ENCODE results near the gene SUPT5H.

SUPT5H gene

DNA sequence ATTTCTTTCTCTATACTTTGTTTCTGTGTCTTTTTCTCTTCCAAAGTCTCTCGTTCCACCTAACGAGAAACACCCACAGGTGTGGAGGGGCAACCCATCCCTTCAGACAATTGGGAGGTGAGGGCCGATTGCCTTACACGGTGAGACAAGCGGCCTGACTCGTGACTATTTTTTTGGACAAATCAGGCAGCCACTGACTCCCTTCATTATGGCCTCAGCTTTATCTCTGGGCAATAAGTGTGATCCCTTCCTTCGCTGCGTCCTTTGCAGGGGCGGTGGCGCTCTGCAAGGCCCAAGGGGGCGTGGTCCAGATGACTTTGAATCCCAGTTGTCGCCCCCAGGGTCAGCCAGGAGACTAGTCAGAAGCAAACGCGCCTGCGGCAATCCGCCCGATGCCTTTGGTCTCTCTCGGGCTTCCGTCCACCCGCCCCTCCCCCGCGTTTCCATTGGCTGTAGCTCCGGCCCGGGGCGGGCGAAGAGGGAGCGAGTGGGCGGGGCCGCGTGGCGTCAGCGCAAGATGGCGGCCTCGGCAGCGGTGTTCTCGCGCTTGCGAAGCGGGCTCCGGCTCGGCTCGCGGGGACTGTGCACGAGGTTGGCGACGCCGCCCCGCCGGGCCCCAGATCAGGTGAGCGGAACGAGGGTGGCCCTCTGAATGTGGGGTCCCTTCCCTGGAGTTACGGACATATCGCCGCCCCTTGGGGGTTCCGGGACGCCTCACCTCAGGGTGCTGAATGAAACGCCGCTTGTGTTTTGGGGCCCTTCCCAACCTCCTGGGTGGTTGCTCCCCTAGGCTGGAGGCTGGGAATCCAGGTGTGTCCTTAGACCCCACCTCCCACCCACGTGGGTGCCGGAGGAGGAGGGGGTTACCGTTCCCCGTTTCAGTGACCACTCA is 35.2 kb downstream of the SUPT5H start, which contains the start of gene TIMM50:
Gene TIMM50 (plus strand): TSS at position 502 of the 892 bp plus-strand sequence. CDS start 16 bp downstream, at position 518.
- in situ Hi-C loops (cut with HindIII; ENCODE audit: low pct_ligation_motif_present, low pct_unique_long_range_greater_than_20kb, low sequenced_read_pairs) = no loop called here

DNA sequence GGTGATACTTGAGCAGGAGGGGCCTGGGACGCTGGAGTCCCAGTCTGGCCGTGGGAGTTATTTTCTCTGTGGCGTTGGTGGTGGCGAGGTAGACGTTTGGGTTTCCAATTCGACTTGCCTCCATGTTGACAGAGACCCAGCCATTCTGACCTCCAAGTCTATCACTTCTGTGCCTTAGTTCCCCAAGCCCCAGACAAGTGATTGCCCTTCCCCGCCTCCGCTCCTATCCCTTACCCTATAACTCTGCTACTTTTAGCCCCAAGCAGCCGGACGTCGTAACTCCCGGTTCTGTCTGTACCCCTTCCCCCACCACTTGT is 35.8 kb downstream of the SUPT5H start:
- DNase-seq = no peak
- in situ Hi-C loops (cut with HindIII; ENCODE audit: low pct_ligation_motif_present, low pct_unique_long_range_greater_than_20kb, low sequenced_read_pairs) = no loop called here

More for the DNA sequence above, 35.2 kb downstream of the SUPT5H start, which contains the start of gene TIMM50:
- peak; percentile 93 for DNase-seq

DNA sequence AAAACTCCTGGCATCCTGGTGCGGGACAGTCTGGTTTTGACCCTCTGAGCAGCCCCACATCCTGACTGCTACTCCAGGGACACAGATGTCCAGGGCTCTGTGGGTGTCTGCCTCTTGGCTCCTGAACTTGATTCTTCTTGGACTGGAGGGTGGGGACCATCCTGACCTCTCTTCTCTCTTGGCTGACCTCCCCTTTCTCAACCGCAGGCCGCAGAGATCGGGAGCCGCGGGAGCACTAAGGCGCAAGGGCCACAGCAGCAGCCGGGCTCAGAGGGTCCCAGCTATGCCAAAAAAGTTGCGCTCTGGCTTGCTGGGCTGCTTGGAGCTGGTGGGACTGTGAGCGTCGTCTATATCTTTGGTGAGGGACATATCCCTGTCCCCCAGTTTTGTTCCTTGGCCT is 36.3 kb downstream of the SUPT5H start:
- in situ Hi-C loops (cut with HindIII; ENCODE audit: low pct_ligation_motif_present, low pct_unique_long_range_greater_than_20kb, low sequenced_read_pairs) = no loop called here
- DNase-seq = no peak

DNA sequence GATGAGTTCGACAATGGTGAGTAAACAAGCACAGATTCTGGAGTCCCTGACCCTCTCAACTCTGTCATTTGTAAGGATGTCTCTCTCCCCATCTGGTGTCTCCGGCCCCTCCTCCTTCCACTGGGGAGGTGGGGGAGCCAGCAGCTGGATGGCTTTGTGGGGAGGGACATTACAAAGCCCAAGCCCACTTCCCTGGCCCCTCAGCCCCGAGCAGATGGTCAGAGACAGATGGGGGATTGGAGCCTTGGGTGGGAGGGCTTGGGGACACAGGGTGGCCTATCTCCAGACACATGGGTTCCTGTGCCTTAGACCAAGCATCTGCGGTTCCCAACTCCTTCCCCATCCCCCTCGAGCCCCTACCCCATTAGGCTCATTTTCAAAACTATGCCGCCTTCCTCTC is 37.8 kb downstream of the SUPT5H start:
- in situ Hi-C loops (cut with HindIII; ENCODE audit: low pct_ligation_motif_present, low pct_unique_long_range_greater_than_20kb, low sequenced_read_pairs) = no loop called here
- no peak for DNase-seq

DNA sequence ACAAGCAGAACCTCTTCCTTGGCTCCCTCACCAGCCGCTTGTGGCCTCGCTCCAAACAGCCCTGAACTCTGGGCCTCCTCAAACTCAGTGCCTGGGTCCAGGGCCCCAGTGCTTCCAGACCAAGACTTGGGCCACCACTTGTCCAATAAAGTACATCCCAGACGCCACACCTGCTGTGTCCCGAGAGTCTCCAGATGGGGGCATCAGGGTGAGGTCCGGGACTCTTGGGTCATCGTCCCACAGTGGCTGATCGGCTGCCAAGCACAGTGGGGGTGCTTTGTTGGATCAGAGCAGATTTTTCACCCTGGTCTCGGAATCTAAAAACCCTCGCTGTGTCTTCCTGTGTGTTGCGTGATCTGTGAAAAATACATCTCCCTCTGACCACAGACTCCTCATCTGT is 44.4 kb downstream of the SUPT5H start:
- no peak for DNase-seq
- in situ Hi-C loops (cut with HindIII; ENCODE audit: low pct_ligation_motif_present, low pct_unique_long_range_greater_than_20kb, low sequenced_read_pairs) = no loop called here

DNA sequence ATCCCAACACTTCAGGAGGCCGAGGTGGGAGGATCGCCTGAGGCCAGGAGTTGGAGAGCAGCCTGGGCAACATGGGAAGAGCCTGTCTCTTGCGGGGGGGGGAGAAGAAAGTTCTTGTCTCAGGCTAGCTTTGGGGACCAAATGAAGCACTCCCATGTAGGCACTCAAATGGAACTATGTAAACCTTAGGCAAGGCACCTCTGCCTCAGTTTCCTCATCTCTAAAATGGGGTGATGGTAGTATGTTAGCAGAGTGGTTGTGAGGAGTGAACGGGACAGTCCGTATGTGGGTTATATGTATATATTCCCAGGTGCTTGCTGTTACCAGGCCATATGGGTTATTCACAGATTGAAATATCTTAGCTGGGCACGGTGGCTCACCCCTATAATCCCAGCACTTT is 46.8 kb downstream of the SUPT5H start:
- in situ Hi-C loops (cut with HindIII; ENCODE audit: low pct_ligation_motif_present, low pct_unique_long_range_greater_than_20kb, low sequenced_read_pairs) = no loop called here
- DNase-seq = no peak

DNA sequence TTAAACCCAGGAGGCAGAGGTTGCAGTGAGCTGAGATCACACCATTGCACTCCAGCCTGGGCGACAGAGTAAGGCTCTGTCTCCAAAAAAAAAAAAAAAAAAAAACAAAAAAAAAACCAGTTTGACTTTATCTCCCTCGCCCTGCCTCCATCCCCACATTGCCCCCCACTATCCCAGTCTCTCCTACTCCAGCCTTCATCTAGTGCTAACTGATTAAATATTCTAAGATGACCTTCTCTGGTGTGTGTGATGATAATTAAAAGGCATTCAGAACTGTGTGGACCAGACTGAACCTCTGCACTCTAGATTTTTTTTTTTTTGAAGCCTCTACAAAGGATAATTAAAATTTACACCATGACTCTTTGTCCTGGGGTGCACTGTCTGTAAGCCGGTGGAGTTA is 47.4 kb downstream of the SUPT5H start:
- DNase-seq = no peak
- in situ Hi-C loops (cut with HindIII; ENCODE audit: low pct_ligation_motif_present, low pct_unique_long_range_greater_than_20kb, low sequenced_read_pairs) = no loop called here

DNA sequence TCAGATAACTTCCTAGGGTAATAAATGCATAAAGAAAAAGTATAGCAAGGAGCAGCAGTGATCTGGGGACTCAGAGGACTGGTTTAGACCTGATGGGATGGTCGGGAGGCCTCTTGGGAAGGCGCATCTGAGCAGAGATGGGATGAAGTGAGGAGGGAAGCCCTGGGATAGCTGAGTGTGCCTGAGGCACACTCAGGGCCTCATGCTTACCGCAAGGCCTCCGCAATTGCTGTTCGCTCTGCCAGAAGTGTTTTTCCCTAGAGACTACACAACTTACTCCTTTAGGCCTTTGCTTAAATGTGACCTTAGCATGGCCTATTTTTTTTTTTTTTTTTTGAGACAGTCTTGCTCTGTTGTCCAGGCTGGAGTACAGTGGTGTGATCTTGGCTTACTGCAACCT is 49.3 kb downstream of the SUPT5H start:
- no peak for DNase-seq
- in situ Hi-C loops (cut with HindIII; ENCODE audit: low pct_ligation_motif_present, low pct_unique_long_range_greater_than_20kb, low sequenced_read_pairs) = no loop called here

DNA sequence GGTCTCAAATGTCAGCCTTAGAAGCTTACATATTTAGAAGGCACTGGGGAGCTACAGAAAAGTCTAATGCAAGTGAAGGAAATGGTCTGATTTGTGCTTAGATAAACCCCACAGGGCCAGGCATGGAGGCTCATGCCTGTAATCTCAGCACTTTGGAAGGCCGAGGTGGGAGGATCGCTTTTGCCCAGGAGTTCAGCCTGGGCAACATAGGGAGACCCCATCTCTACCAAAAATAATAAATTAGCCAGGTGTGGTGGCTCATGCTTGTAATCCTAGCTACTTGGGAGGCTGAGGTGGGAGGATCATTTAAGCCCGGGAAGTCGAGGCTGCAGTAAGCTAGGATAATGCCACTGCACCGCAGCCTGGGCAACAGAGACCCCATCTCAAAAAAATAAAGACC is 50.7 kb downstream of the SUPT5H start:
- in situ Hi-C loops (cut with HindIII; ENCODE audit: low pct_ligation_motif_present, low pct_unique_long_range_greater_than_20kb, low sequenced_read_pairs) = no loop called here
- no peak for DNase-seq

DNA sequence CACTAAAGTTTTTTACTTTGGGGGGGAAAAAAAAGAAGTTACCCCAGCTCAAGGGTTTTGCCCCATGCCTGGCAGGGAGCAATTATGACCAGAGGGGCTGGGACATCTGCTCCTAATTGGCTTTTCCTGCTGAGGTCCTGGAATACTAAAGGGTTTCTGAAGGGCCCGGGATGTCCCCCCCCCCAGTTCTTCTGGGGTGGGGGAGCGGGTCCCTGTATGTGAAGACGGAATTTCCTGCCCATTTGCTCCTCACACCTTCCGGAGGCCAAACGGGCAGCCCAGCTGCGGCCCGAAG is 52.3 kb downstream of the SUPT5H start:
- in situ Hi-C loops (cut with HindIII; ENCODE audit: low pct_ligation_motif_present, low pct_unique_long_range_greater_than_20kb, low sequenced_read_pairs) = no loop called here

DNA sequence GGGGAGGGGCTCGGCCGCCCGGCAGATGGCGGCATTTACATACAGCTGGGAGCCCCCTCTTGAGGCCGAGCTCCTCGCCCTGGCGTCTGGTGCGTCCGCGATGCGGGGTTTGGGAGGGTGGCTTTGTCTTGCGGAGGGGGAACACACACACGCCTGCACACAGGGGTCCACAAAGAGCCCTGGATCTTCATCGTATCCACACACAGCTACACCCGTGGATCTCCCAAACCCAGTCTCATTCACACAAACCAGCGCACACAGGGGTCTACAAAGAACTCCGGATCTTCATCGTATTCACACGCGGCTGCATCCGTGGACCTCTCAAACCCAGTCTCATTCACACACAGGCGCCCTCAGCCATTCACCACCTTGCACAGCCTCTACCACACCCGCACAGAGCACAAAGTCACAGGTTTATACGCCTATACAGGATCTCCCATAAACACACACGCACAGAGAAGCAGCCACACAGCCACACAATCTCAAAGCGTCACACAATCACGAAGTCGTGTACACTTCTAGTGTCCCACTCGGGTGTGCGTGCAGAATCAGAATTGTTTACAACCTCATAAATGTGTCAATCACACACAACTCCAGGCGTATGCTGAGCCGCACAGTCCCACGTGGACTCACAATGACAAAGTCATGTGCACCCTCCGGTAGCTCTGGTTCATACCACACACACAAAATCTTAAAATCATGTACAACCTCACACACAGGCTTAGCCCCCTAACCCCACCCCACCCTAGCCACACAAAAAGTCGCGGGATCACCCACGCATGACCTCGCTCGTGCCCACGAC is 52.8 kb downstream of the SUPT5H start:
- peak; percentile 46 for DNase-seq
- in situ Hi-C loops (cut with HindIII; ENCODE audit: low pct_ligation_motif_present, low pct_unique_long_range_greater_than_20kb, low sequenced_read_pairs) = no loop called here

More for the DNA sequence above, 52.3 kb downstream of the SUPT5H start:
- DNase-seq = no peak

DNA sequence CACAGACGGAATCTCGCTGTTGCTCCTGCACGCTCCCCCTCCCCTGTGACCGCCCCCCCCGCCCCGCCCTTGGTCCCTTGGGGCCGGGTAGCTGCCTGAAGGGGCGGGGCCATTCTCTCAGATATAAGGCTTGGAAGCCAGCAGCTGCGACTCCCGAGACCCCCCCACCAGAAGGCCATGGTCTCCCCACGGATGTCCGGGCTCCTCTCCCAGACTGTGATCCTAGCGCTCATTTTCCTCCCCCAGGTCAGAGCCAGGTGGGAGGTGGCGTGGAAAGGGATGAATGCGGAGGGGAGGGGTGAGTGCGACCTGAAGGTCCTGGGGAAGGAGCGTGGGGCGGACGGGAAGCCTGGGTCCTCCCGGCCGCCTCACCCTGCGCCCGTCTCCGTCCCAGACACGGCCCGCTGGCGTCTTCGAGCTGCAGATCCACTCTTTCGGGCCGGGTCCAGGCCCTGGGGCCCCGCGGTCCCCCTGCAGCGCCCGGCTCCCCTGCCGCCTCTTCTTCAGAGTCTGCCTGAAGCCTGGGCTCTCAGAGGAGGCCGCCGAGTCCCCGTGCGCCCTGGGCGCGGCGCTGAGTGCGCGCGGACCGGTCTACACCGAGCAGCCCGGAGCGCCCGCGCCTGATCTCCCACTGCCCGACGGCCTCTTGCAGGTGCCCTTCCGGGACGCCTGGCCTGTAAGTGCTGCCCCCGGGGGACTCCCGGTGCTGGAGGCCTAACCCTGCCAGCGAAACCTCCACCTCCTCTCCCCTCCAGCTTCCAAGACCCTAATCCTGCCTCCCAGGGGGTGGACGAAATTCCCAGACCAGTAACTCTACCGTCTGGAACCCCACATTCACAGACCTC is 53.6 kb downstream of the SUPT5H start, which contains the start of gene DLL3:
Gene DLL3 (plus strand): TSS at position 150 of the 845 bp plus-strand sequence. CDS start 28 bp downstream, at position 178.
- in situ Hi-C loops (cut with HindIII; ENCODE audit: low pct_ligation_motif_present, low pct_unique_long_range_greater_than_20kb, low sequenced_read_pairs) = no loop called here
- DNase-seq = no peak

DNA sequence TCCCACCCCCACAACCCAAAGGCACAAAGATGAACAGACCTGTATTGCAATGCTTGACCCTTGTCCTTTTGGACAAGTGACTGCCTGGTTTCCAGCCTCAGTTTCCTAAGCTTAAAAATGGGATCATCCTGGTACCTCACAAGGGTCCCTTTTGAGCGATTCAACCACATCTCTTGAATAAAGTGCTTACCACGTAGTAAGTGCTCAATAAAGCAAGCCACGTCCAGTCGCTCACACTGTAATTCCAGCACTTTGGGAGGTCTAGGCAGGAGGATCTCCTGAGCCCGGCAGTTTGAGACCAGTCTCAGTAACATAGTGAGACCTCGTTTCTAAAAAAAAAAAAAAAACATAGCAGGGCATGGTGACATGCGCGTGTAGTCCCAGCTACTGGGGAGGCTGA is 54.5 kb downstream of the SUPT5H start:
- no peak for DNase-seq
- in situ Hi-C loops (cut with HindIII; ENCODE audit: low pct_ligation_motif_present, low pct_unique_long_range_greater_than_20kb, low sequenced_read_pairs) = no loop called here

DNA sequence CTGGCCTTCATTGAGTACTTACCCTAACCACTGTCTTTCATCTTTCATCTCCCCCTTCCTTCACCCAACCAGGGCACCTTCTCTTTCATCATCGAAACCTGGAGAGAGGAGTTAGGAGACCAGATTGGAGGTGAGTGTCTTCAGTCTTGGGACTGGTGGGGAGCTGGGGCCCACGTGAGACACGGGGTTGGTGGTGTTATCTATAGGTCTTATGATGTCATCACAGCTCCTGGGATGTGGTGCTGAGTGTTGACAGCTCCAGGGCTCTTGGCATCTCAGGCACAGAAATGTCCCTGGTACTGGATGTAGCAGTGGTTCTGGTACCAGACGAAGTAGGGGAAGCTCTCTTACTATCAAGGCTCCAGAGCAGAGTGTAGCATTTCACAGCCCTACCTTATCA is 55.2 kb downstream of the SUPT5H start:
- DNase-seq = no peak
- in situ Hi-C loops (cut with HindIII; ENCODE audit: low pct_ligation_motif_present, low pct_unique_long_range_greater_than_20kb, low sequenced_read_pairs) = no loop called here

DNA sequence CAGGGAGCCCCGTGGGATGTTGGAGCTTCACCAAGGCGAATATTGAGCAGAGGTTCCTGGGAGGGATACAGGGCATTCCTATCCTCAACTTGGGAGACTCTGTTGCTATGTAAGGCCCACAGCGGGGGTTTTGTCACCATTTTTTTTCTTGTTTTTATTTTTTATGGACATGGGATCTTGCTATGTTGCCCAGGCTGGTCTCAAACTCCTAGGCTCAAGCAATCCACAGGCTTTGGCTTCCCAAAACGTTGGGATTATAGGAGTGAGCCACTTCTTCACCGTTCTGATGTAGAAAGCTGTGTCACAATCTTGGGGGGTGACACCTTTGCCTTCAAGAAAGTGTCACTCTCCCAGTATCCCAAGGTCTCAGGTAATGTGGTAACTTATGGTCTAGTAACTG is 56.0 kb downstream of the SUPT5H start:
- in situ Hi-C loops (cut with HindIII; ENCODE audit: low pct_ligation_motif_present, low pct_unique_long_range_greater_than_20kb, low sequenced_read_pairs) = no loop called here
- DNase-seq = no peak

DNA sequence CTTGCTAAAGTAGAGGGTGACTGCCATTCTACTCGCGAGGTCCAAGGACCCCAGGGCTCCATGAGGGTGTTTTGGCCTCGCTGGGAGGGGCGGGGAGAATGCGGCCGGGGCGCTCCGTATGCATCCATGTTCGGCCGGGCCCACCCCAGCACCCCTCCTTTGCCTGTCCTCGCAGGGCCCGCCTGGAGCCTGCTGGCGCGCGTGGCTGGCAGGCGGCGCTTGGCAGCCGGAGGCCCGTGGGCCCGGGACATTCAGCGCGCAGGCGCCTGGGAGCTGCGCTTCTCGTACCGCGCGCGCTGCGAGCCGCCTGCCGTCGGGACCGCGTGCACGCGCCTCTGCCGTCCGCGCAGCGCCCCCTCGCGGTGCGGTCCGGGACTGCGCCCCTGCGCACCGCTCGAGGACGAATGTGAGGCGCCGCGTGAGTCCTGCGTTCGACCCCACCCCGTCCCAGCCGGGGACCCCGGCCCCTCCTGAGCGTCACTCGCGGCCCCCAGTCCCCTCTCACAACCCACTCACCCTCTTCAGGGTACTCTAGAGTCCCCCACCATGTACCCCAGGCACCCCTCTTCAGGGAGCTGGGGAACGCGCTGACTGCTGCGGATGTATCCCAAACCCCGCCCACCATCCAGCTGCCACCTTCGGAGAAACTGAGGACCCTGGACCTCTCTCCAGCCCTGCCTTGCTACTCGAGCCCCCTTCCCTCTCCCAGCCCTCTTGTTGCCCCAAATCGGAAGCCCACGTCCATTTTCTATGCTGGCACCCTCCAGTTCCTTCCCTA is 57.4 kb downstream of the SUPT5H start:
- in situ Hi-C loops (cut with HindIII; ENCODE audit: low pct_ligation_motif_present, low pct_unique_long_range_greater_than_20kb, low sequenced_read_pairs) = no loop called here
- DNase-seq = no peak

DNA sequence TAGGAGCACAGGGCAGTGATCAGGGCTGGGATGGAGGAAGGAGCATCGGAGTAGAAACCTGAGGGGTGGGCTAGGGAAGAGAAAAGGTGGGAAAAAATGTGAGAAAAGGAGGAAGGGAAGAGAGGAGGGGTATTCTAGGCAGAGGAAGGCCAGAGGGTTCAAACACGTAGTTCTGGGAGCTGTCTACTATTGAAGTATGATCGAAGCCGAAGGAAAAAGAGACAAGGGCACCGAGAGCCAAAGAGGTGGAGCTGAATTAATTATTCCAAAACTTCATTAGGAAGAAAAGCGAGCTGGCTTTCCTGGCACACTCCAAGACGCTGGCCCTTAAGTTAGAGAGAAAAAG is 61.2 kb downstream of the SUPT5H start:
- in situ Hi-C loops (cut with HindIII; ENCODE audit: low pct_ligation_motif_present, low pct_unique_long_range_greater_than_20kb, low sequenced_read_pairs) = no loop called here
- no peak for DNase-seq

DNA sequence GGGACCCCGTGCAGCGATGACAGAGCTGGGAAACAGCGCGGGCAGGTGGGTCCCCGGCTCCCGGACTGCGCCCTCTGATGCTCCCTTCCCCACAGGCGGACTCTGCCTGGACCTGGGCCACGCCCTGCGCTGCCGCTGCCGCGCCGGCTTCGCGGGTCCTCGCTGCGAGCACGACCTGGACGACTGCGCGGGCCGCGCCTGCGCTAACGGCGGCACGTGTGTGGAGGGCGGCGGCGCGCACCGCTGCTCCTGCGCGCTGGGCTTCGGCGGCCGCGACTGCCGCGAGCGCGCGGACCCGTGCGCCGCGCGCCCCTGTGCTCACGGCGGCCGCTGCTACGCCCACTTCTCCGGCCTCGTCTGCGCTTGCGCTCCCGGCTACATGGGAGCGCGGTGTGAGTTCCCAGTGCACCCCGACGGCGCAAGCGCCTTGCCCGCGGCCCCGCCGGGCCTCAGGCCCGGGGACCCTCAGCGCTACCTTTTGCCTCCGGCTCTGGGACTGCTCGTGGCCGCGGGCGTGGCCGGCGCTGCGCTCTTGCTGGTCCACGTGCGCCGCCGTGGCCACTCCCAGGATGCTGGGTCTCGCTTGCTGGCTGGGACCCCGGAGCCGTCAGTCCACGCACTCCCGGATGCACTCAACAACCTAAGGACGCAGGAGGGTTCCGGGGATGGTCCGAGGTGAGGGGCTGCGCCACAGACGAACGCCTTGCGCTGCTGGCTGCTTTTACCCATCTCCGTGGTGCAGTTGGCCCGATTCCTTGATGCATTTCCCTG is 61.7 kb downstream of the SUPT5H start:
- DNase-seq = peak; percentile 70
- in situ Hi-C loops (cut with HindIII; ENCODE audit: low pct_ligation_motif_present, low pct_unique_long_range_greater_than_20kb, low sequenced_read_pairs) = no loop called here
